ENCODE results near the gene KLRC3.
A peak's percentile ranks its signal among the peaks of the same experiment; 100 is the strongest.

Gene KLRC3

GRCh38 chr12:10362828-10363657, 57.4 kb downstream of the KLRC3 start:
- intact Hi-C loops (cut with DNase I; ENCODE audit: low total_unique reads): loop anchor here (10.0 kb wide), 1 partner anchor 148 kb away; the partner anchor contains the start of gene GABARAPL1
- TF ChIP-seq, protein P1, sequence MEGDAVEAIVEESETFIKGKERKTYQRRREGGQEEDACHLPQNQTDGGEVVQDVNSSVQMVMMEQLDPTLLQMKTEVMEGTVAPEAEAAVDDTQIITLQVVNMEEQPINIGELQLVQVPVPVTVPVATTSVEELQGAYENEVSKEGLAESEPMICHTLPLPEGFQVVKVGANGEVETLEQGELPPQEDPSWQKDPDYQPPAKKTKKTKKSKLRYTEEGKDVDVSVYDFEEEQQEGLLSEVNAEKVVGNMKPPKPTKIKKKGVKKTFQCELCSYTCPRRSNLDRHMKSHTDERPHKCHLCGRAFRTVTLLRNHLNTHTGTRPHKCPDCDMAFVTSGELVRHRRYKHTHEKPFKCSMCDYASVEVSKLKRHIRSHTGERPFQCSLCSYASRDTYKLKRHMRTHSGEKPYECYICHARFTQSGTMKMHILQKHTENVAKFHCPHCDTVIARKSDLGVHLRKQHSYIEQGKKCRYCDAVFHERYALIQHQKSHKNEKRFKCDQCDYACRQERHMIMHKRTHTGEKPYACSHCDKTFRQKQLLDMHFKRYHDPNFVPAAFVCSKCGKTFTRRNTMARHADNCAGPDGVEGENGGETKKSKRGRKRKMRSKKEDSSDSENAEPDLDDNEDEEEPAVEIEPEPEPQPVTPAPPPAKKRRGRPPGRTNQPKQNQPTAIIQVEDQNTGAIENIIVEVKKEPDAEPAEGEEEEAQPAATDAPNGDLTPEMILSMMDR (IDR thresholded peaks at IDR 0.05): no peak

GRCh38 chr12:10362325-10362724, 58.1 kb downstream of the KLRC3 start:
- Histone ChIP-seq H3K27ac (peak overlapping the region in 1 of 2 donors; percentile 91), H3K27me3 (no peaks in the 10 kb centered on the region), H3K4me3 (no peak overlapping the region), H3K9me3 (no peaks in the 10 kb centered on the region), H3K36me3 (no peaks in the 10 kb centered on the region), H3K4me1 (peaks cover 0 to 37% (median 22%) of the 10 kb centered on the region in 4 donors)
- intact Hi-C loops (cut with DNase I; ENCODE audit: low total_unique reads): loop anchor here (10.0 kb wide), 1 partner anchor 148 kb away; the partner anchor contains the start of gene GABARAPL1
- DNase-seq: no peak
- TF ChIP-seq, protein P1 (IDR thresholded peaks at IDR 0.05): no peak

More at GRCh38 chr12:10362828-10363657, 57.4 kb downstream of the KLRC3 start:
- no peak for DNase-seq
- Histone ChIP-seq H3K27ac (peak overlapping the region; percentile 83 to 91), H3K36me3 (no peaks in the 10 kb centered on the region), H3K9me3 (no peaks in the 10 kb centered on the region), H3K27me3 (no peaks in the 10 kb centered on the region), H3K4me3 (peak overlapping the region in 1 of 2 donors; percentile 64), H3K4me1 (peaks cover 0 to 37% (median 24%) of the 10 kb centered on the region in 4 donors)
